Urinary bladder (tissue), 4 donors: ENCODE results near the gene STIM1. TPM values are rescaled to one million over a fixed set of nuclear protein-coding genes. Genes with fewer than 3 reads are reported as not detected.
"Not testable (repeated sequence)": the region's sequence is repeated elsewhere in the genome, so short reads cannot be mapped to it uniquely, and the experiment has no call there.

Experiments
- DNase-seq: peaks from one replicate; pipeline ENCODE4 v3.0.0-alpha.2; 2015; ENCODE audit errors: extremely low spot score
- H3K27ac ChIP-seq: one replicate; pipeline ENCODE4 v1.5.1; 2013; ENCODE audit warnings: low read depth, mild to moderate bottlenecking, moderate library complexity
- H3K36me3 ChIP-seq: one replicate; pipeline ENCODE4 v1.6.1; 2013; ENCODE audit warnings: mild to moderate bottlenecking, moderate library complexity; ENCODE audit not compliant: insufficient read depth
- H3K4me1 ChIP-seq: one replicate; pipeline ENCODE4 v1.6.1; 2013; ENCODE audit warnings: mild to moderate bottlenecking, moderate library complexity; ENCODE audit not compliant: insufficient read depth
- H3K4me3 ChIP-seq: one replicate; pipeline ENCODE4 v1.5.1; 2013; ENCODE audit warnings: low read depth, low read length
- WGBS: extraction: QIAGEN DNeasy Blood & Tissue Kit; methylation state at CpG from one replicate; pipeline ENCODE4 v1.1.7; 2013; 5-methylcytosine and 5-hydroxymethylcytosine counted together
- polyA plus RNA-seq: library from polyadenylated mRNA; stranded (reverse); fragments of 200-250 nt; gene quantifications from one replicate; pipeline ENCODE4 v1.2.3, GENCODE V29; 2013
- total RNA-seq: library from RNA; depleted of rRNA; stranded (reverse); fragments of >200 nt; gene quantifications from one replicate; pipeline ENCODE4 v1.2.3, GENCODE V29; 2014
- donor health status: healthy with polysubstance abuse.
- donor health status: healthy.

The STIM1 gene
- total and polyA plus RNA-seq, 2 donors: 41.8 to 61.0 TPM

- Histone ChIP-seq H3K4me3 (no peak overlapping the region), H3K27ac (no peak overlapping the region), H3K36me3 (no peaks in the 10 kb centered on the region), H3K4me1 (no peaks in the 10 kb centered on the region)
- no peak for DNase-seq
- 13% methylated on average over 2 of the region's 2 CpGs for WGBS
Observed at GRCh38 chr11:4025967-4026324, 170.5 kb downstream of the STIM1 start.

GRCh38 chr11:4026389-4026788, 170.9 kb downstream of the STIM1 start:
- 69% methylated on average over 1 of the region's 1 CpG for WGBS
- Histone ChIP-seq H3K27ac (no peak overlapping the region), H3K4me3 (no peak overlapping the region)

GRCh38 chr11:4027746-4028145, 172.3 kb downstream of the STIM1 start:
- H3K4me1 ChIP-seq: no peaks in the 10 kb centered on the region
- WGBS: 41% methylated on average over 1 of the region's 1 CpG
- no peak for DNase-seq
- no peaks in the 10 kb centered on the region for H3K36me3 ChIP-seq
- no peak overlapping the region for H3K4me3 ChIP-seq
- no peak overlapping the region for H3K27ac ChIP-seq

More at GRCh38 chr11:4026389-4026788, 170.9 kb downstream of the STIM1 start:
- DNase-seq: no peak
- Histone ChIP-seq H3K36me3 (no peaks in the 10 kb centered on the region), H3K4me1 (no peaks in the 10 kb centered on the region)

GRCh38 chr11:4030197-4030596, 174.7 kb downstream of the STIM1 start:
- no peak for DNase-seq
- Histone ChIP-seq H3K36me3 (no peaks in the 10 kb centered on the region), H3K4me1 (no peaks in the 10 kb centered on the region), H3K27ac (no peak overlapping the region), H3K4me3 (no peak overlapping the region)
- 84% methylated on average over 3 of the region's 3 CpGs for whole genome bisulfite sequencing

DNA sequence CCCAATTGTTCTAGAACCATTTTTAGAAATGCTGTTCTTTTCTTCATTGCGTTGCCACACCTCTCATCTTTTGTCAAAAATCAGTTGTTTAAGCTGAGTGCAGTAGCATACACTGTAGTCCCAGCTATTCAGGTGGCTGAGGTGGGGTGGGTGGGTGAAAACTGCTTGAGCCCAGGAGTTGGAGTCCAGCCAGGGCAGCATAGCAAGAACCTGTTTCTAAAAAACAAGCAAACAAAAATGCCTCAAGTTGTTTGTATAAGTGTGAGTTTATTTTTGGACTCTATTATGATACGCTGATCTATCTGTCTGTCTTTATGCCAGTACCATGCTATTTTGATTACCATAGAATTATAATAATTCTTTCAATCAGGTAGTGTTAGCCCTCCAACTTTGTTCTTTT, 176.6 kb downstream of the STIM1 start:
- H3K27ac ChIP-seq: no peak overlapping the region
- no peak overlapping the region for H3K4me3 ChIP-seq
- no peak for DNase-seq
- 47% methylated on average over 2 of the region's 2 CpGs for WGBS
- no peaks in the 10 kb centered on the region for H3K36me3 ChIP-seq
- no peaks in the 10 kb centered on the region for H3K4me1 ChIP-seq

DNA sequence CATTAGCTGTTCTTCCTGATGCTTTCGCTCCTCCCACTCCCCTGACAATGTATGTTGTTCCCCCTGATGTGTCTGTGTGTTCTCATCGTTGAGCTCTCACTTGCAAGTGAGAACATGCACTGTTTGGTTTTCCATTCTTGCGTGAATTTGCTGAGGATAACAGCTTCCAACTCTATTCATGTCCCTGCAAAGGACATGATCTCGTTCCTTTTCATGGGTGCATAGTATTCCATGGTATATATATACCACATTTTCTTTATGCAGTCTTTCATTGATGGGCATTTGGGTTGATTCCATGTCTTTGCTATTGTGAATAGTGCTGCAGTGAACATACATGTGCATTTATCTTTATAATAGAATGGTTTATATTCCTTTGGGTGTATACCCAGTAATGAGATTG, 180.5 kb downstream of the STIM1 start:
- no peaks in the 10 kb centered on the region for H3K36me3 ChIP-seq
- H3K4me1 ChIP-seq: no peaks in the 10 kb centered on the region
- no peak overlapping the region for H3K27ac ChIP-seq
- WGBS: 89% methylated on average over 4 of the region's 4 CpGs
- H3K4me3 ChIP-seq: no peak overlapping the region
- DNase-seq: no peak

- H3K36me3 ChIP-seq: no peaks in the 10 kb centered on the region
- H3K27ac ChIP-seq: no peak overlapping the region
- no peak for DNase-seq
- WGBS: 79% methylated on average over 3 of the region's 3 CpGs
- no peaks in the 10 kb centered on the region for H3K4me1 ChIP-seq
- H3K4me3 ChIP-seq: no peak overlapping the region
Observed at GRCh38 chr11:4039011-4039410, 183.5 kb downstream of the STIM1 start.

- 55% methylated on average over 1 of the region's 1 CpG for WGBS
- Histone ChIP-seq H3K4me3 (no peak overlapping the region), H3K36me3 (no peaks in the 10 kb centered on the region), H3K27ac (no peak overlapping the region), H3K4me1 (no peaks in the 10 kb centered on the region)
- DNase-seq: no peak
Observed at GRCh38 chr11:4040461-4040860, 185.0 kb downstream of the STIM1 start.

- H3K4me1 ChIP-seq: no peaks in the 10 kb centered on the region
- no peak overlapping the region for H3K4me3 ChIP-seq
- H3K36me3 ChIP-seq: no peaks in the 10 kb centered on the region
- no peak for DNase-seq
- WGBS: 91% methylated on average over 6 of the region's 6 CpGs
- no peak overlapping the region for H3K27ac ChIP-seq
Observed at GRCh38 chr11:4041731-4042391, 186.4 kb downstream of the STIM1 start.

DNA sequence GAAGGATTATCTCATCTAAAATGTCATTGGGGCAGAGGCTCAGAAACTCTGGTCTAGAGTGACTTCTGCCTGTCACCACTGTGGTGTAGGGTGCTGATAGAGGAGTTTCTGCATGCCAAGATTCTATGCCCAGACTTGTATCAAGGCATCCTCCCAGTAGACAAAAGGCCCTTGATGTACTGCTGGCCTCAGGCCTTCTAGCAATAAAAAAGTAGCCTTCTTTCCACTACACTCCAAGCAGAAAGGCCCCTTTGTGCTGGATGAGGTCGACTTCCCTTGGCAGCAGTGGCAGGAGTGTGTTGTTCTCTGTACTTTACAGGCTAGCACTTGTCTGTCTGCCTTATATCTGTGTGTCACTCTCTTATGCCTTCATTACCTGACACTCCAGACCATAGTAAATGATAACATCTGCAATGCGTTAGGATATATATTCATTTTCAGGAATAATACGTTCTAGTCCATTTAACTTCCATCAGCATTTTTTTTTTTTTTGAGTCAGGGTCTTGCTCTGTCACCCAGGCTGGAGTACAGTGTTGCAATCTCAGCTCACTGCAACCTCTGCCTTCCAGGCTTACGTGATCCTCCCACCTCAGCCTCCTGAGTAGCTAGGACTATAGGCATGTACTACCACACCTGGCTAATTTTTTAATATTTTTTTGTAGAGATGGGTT, 189.6 kb downstream of the STIM1 start:
- Histone ChIP-seq H3K4me3 (no peak overlapping the region), H3K27ac (no peak overlapping the region)

DNA sequence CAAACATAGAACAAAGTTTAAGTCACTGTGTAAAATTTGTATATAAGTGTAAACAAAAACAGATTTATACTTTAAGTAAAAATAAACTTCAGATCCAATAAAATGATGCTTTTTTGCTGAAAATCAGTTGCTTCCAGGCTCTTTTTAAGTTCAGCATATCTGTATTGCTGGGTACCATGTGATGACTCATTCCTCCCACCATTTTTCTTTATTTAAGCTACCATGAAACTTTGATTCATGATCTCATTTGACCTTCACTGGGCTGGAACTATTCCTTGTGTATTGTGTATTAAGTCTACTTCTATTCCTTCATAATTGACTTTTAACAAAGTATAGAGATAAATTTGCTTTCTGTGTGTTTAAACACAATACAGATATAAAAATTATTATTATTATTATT, 192.9 kb downstream of the STIM1 start:
- Histone ChIP-seq H3K4me1 (no peaks in the 10 kb centered on the region), H3K4me3 (no peak overlapping the region), H3K36me3 (no peaks in the 10 kb centered on the region), H3K27ac (no peak overlapping the region)
- DNase-seq: no peak

More for the DNA sequence above, 189.6 kb downstream of the STIM1 start:
- 43% methylated on average over 4 of the region's 4 CpGs for WGBS
- no peaks in the 10 kb centered on the region for H3K4me1 ChIP-seq
- DNase-seq: peak; percentile 43
- H3K36me3 ChIP-seq: no peaks in the 10 kb centered on the region

GRCh38 chr11:4049006-4049405, 193.5 kb downstream of the STIM1 start:
- H3K4me3 ChIP-seq: no peak overlapping the region
- H3K36me3 ChIP-seq: no peaks in the 10 kb centered on the region
- no peaks in the 10 kb centered on the region for H3K4me1 ChIP-seq
- DNase-seq: no peak
- 91% methylated on average over 4 of the region's 4 CpGs for WGBS
- H3K27ac ChIP-seq: no peak overlapping the region

GRCh38 chr11:4050138-4050537, 194.7 kb downstream of the STIM1 start:
- no peak overlapping the region for H3K27ac ChIP-seq
- H3K4me1 ChIP-seq: no peaks in the 10 kb centered on the region
- H3K4me3 ChIP-seq: no peak overlapping the region
- WGBS: 95% methylated on average over 1 of the region's 1 CpG
- no peaks in the 10 kb centered on the region for H3K36me3 ChIP-seq
- DNase-seq: no peak

- WGBS: 94% methylated on average over 4 of the region's 4 CpGs
- not testable (repeated sequence) for H3K4me3 ChIP-seq, H3K36me3 ChIP-seq, DNase-seq, H3K27ac ChIP-seq, H3K4me1 ChIP-seq
Observed at GRCh38 chr11:4053200-4053599, 197.7 kb downstream of the STIM1 start.
